HCEC 1CT (cell line): Measurements from ENCODE around the gene IGSF21.

Source experiments
- DNase-seq: peaks from one replicate; pipeline ENCODE4 v3.0.0-alpha.2; 2017

IGSF21 gene

DNA sequence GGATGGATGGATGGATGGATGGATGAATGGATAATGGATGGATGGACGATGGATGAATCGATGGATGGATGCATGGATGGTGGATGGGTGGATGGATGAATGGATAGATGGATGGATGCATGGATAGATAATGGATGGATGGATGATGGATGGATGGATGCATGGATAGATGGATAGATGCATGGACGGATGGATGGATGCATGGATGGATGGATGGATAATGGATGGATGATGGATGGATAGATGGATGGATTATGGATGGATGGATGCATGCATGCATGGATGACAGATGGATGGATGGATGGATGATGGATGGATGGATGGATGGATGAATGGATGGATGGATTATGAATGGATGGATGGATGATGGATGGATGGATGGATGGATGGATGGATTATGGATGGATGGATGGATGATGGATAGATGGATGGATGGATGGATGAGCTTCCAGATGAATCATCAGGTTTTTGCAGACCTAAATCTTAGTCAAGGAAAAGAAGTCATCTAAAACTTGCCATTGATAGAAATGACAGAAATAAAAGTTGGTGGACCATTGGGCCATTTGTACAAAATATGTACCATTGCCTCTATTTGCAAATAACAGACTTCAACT lies 197.7 kb downstream of the IGSF21 start:
- no peak for DNase-seq

DNA sequence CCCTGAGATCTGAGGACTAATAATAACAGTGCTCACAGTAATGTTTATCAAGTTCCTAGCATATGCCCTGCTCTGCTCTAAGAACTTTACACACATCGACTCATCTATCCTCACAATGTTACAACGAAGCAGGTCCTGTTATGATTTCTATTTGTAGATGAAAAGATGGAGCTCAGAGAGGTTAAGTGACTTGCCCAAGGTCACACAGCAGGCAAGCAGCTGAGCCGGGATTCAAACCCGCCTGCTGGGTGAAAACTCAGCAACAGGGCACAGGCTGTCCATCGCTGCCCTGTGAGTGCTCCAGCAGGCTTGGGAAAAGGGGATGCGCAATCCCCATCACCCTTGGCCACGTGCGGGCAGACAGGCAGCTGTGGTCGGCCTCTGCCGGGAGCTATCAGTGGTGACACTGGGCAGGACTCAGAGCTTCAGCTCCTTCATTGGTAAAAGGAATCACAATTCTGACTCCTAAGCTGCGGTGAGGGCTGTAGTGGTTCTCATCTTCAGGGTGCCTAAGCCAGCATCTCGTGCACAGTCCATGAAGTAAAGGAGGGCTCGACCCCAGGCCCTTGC lies 199.8 kb downstream of the IGSF21 start:
- no peak for DNase-seq

DNA sequence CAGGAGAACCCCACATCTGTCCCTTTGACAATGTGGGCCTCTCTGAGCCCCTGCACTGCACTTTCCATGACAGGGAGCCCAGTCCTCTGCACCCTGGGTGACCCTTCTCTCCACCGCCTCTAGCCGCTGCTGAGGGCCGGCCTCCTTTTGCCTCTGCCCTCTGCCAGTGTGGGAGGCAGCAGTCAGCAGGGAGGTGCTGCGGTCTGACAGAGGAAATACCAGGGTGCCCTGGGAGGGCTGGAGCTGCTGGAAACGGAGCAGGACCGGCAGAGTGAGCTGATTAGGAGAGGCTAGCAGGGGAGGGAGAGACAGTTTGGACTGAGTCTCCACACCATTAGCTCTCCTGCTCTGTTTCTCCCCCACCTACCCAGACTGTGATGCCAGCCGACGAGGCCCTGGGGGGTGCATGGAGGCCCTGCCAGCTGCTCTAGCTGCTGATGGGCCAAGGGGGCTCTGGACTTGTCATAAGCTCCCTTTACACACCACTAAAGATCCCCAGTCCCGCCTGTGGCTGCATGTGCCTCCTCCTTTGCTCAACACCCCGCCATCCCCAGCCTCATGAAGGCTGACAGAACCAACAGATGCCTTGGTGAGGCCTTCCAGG lies 202.1 kb downstream of the IGSF21 start:
- no peak for DNase-seq

DNA sequence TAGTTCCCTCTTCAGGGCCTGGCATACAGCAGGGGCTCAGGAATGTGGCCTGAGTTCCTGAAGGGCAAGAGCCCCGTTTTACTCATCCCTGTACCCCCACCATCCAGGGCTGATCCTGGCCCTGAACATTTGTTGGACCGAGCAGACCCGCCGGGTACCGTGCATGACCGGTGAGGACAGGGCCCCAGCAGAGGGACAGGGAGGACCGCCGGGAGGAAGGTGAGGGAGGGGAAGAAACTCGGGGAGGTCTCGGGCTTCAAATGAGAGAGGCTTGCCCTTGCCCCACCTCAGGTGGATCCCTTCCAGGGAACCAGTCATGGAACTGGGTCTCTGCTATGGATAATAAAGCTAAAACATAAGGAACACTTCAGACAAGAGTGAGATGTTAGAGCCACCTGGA lies 205.4 kb downstream of the IGSF21 start:
- DNase-seq: no peak

DNA sequence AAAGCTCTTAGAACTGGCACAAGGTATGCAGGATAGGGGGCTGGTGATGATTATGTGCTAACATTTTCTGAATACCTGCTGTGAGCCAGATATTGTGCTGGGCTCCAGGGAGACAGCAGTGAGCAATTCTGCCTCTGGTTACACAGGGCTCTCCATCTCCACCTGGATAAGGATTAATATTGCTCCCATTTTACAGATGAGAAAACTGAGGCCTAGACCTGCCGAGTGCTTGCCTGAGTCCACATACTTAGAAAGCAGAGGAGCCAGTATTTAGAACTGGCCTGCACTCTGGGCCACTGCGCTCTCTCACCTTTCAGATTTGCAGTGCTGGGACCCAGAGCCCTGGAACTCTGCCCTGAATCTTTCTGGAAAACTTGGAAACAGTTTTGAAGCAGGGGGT lies 205.9 kb downstream of the IGSF21 start:
- DNase-seq: no peak

DNA sequence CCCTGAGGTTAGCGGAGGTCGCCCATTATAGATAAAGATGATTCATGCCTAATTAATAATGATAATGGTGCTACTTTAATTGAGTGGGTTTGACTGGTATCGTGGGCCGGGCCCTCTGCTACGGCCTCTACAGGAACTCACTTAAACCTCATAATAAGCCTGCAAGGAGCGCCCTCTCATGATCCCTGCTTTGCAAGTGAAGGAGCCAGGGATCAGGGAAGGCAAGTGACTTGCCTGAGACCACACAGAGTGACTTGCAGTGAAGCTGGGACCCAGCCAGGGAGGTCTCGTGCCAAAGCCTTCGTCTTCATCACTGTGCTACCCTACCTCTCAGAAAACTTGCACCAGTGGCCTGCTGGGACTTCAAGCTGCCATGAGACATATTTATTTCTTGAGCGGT lies 206.8 kb downstream of the IGSF21 start:
- no peak for DNase-seq

DNA sequence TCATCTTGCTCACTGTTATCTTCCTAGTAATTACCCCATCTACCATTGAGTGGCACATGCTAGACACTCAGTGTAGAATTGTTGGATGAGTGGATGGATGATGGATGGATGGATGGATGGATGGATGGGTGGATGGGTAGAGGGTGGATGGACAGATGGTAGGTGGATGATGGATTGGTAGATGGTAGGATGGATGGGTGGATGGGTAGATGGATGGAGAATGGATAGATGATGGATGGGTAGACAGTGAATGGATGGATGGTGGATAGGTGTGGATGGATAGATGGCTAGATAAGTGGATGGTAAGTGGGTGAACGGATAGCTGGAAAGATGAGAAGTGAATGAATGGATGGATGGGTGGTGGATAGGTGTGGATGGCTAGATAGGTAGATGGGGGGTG lies 207.9 kb downstream of the IGSF21 start:
- DNase-seq: no peak

DNA sequence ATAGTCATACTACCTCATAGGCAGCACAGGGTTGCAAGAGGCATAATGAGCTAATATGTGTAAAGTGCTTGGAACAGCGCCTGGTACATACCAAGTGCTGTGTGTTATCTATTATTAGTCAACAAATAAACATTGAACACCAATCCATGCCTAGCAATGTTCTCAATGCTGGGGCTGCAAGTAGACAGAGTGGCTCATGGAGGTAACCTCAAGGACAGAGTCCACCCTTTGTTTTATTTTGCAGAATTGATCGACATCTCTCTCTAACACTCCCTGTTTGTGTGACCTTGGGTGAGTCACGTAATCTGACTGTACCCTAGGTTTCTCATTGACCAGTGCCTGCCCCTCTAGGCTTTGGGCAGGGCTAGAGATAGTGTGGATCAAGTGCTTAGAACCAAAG lies 209.2 kb downstream of the IGSF21 start:
- DNase-seq: no peak

DNA sequence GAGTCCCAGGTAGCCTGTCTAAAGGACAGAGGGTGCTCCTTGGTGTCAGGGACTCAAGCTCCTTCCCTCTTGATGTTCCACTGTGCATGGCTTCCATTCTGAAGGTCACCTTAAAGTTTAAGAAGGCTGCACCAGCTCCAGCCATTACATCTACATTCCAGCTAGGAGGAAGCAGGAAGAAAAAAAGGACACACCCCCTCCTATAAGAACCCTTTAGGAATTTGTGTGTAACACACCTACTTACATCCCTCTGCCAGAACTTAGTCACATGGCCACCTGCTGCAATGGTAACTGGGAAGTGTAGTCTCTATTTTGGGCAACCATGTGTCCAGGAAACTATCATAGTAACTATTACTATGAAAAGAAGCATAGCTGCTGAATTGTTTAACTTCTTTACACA lies 211.5 kb downstream of the IGSF21 start:
- no peak for DNase-seq

DNA sequence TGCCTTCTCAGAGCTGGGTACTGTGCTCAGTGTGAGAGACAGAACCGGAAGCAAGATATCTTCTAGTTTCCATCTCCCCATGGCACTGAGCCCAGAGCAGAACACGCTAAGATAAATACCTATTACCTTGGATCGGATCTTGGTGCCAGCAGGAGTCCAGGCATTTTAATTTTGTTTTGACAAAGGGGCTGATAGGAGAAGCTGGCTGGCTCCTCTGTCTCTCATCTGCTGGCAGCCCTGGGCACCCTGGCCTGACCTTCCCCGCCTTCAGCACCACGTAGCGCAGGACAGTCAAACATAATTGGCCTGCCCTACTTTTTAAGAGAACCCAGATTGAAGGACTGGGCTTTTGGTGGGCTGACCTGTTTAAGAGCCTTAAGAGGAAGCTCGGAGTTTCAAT lies 212.5 kb downstream of the IGSF21 start:
- DNase-seq: no peak

DNA sequence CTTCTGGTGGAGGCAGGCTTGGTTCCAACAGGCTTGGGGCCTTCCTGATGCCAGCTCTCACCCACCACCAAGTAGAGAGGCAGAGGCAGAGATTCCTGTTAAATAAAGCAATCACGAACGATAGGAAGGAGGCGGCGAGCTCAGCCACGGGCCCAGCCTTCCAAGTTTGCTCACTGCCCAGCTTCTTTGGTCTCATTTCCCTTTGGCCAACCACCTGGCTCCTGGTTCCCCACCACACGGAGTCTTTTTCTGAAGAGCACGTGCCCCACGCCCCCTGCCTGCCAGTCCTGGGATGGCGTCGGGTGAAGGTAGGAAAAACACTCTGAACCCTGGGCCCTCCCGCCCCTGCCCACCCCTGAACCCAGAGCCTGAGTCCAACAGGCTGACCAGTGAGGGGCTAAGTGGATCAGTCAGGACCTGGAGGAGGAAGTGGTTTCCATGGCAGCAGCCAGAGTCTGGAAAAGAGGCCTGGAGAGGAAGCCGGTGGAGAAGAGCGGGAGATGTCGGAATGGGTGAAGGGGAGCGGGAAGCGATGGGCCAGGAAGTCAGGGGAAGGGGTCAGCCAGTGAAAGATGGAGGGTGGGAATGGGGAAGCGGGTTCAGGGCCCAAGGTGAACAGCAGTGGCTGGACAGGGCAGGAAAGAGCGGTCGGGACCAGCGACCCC lies 214.9 kb downstream of the IGSF21 start:
- no peak for DNase-seq

DNA sequence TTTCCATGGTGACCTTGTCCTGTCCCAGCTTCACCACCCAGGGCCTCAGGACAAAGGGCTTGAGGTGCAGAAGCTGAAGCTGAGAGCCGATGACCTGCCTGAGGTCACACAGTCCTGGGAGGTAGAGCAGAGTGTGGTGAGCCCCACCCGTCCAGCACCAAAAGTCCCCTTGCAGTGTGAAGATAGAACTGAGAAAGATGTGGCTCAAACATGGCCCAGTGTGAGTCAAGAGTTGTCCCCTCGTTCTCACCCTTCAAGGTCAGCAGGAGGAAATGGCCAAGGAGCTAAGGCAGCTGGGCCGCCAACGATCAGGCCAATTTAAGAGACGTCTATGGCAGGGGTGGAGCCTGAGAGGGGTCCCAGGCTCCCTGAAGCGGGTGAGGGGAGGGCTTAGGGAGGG lies 215.7 kb downstream of the IGSF21 start:
- DNase-seq: no peak

DNA sequence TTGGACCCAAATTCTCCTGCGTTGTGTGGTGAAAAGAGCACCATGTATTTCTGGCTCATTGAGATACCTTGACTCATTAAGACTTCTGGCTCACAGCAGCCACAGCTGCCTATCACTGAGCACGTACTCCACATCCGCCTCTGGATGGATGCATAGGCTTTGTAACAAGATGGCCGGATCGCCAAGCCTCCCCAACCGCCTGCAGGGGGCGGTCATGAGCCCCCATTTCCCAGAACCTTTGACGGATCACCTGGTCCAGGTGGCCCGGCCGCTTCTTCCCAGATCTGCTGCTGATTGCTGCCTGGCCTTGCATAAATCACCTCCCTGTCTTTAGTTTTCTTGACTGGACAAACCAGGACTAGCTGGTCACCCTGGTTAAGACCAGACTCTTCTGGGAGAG lies 216.6 kb downstream of the IGSF21 start:
- DNase-seq: no peak

DNA sequence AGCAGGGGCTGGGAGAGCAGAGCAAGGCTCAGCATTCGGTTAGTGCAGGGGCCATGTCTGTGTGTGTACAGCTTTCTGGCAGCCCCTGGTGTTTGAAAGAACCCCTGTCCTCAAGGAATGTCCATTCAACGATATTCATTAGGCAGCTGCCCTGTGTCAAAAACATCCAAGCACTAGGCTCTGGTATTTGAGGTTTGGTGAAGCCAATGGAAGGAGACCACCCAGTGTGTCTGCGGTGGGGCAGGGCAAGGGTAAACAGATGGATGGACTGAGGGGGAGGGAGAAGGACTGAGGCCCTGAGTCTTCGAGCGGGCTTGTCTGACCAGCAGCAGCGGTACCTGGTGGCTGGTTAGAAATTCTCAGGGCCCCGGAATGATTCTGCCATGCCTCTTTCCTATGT lies 217.5 kb downstream of the IGSF21 start:
- DNase-seq: no peak

DNA sequence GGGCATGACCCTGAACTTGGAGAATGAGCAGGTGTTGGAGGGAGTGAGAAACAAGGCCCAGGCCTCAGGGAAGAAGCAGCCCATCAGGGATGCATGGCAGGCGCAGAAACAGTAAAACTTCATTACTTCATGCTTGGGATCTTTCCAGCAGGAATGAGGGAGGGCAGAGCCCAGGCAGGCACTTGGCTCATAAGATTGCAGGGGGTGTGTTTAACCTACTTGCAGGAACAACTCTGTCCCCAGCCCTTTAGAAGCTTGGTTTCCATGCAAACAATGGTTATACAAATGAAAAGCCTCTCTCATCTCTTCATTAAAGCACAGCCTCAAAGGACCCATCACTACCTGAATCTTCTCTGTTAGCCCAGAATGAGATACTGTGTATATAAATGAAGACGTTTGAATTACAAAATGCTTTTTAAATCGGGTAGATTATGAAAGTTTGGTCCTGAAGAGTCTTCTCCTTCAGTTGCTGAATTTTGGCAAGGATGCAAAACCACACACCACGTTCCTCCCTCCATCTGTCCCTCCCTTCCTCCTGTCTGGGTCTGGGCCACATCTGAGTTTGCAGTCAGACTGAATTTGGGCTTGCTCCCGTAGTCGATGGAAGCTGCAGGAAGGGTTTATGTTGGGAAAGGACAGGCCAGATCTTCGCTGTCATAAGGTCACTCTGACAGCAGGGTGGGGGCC lies 218.8 kb downstream of the IGSF21 start:
- no peak for DNase-seq

DNA sequence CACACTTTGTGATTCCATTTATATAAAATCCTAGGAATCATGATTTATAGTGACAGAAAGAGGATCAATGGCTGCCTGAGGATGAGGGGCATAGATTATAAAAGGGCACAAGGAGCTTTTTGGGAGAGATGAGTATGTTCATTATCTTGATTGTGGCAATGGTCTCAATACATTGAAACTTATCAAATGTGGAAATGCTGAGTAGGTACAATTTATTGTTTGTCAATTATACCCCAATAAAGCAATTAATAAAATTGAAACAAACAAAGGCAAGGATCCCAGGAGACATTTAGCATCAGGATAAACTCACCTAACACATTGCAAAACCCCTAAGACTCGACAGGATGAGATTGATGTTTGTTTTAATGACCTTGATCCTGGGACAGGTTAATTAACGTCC lies 220.1 kb downstream of the IGSF21 start:
- no peak for DNase-seq

DNA sequence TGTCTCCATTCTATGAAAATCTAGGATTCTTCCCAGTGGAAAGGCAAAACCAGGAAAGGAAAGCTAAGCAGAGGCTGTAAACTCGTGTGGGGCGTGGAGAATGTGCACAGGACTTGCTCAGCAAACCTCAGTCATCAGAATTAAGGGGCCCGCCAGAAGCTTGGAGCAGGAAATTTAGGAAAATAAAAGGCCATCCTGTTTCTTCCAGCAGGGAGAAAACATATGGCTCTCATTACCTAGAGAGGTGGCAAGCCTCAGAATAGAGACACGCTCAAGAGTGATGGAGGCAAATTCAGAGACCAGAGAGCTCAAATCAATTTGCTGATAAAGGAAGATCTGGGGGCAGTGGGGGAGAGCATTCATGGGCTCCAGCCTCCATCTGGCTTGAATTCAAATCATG lies 221.2 kb downstream of the IGSF21 start:
- no peak for DNase-seq

DNA sequence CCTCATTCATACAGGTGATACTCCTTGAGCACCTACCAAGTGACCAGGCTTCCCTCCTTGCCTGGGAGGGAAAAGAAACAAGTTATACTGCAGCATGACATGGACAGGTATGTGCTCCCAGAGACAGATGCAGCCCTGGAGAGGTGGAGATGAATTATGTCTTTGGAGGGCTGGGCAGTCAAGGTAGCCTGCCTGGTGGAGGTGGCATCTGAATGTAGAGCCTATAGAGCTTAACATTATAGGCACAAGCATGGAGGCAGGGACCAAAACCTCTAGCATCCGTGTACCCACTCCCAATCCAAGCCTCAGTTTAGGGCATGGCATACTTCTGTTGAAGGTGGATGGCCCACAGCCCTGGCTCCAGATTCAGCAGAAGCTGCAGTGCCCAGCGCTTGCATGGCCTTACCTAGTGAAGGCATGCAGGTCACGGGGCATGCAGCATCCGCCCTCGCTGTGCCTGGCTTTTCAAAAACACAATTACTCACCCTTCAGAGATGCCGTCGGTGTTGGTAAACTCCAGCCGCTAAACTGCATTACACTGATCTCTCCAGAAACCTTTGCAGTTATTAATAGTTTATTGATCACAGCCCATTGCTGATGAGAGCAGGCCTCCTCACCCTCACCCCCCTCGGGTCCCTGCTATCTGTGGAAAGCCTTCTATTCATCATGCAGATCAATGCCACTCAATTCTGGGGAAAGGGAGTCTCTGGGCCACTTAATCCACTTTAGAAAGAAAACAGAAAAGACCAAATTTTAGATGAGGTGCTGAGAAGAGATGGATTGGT lies 222.1 kb downstream of the IGSF21 start:
- DNase-seq: no peak

DNA sequence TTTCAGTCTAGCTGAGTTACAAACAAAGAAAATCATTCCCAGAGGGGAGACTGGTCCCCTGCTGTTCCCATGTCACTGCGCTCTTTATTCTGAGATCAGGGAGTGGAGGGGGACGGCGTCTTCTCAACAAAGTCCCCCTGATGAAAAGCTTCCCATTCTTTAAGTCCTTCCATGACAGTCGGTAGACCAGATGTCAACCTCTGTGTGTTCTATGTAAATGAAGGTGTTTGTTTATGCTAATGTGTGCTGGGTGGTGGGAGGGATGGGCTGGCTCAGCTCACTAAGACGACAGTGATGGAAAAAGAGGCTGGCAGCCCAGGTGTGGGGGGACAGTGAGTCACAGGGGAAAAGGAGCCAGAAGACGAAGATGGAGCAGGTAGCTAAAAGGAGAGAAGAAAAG lies 225.0 kb downstream of the IGSF21 start:
- no peak for DNase-seq

DNA sequence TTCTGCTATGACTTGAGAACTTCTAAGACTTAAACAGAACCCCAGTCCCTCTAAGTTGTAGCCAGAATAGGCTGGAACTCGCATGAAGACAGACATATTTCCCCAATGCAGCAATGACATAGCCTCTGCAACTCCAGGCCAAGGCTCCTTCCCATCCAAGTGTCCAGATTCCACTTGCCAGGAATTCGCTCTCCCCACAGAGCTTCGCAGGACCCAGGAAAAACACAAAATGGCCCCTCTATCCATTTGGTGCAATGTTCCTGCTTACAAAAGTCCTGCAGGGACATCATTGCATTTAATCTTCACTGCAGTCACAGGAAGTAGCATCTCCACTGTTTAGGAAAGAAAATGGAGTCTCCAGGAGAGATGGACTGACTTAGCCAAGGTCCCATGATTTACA lies 225.6 kb downstream of the IGSF21 start:
- DNase-seq: no peak

DNA sequence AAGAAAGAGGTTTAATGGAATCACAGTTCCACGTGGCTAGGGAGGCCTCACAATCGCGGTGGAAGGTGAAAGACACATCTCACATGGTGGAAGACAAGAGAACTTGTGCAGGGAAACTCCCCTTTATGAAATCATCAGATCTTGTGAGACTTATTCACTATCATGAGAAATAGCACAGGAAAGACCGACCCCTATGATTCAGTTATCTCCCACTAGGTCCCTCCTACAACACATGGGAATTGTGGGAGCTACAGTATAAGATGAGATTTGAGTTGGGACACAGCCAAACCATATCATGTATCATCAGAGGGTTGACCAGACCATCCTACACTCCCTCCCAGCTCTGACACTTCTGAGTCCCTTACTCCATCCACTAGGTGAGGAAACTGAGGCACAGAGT lies 229.2 kb downstream of the IGSF21 start:
- DNase-seq: no peak

DNA sequence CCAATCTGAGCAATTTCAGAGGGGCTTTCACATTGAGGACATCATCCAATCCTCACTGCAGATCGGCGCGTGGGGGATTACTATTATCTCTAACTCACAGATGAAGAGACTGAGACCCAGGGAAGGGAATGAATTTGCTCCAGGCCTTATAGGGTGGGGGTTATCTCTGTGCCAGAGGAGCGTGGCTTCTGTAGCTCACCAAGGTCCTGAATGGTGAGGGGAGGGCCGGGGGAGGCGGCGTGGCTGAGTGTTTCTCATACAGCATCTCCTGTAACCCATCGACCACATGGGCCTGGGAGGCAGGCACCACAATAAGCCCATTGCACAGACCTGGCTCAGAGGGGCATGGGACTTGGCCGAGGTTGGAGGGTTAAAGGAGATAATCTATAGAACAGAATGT lies 230.2 kb downstream of the IGSF21 start:
- no peak for DNase-seq

DNA sequence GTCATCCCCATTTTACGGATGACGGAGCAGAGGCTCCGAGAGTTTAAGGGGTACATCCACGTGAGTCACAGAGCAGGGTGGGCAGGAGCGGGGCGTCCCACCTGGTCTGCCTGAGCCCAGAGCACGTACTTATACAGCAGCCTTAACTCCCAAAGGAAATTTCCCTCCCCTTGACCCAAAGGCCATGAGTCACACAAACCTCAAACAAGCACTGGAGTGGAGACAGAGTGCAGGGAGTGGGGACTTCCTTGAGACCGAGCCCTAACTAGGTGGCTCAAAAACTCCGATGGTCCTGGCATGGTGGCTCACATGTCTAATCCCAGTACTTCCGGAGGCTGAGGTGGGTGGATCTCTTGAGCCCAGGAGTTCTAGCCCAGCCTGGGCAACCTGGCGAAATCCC lies 231.6 kb downstream of the IGSF21 start:
- no peak for DNase-seq
